MM.1S (cell line): ENCODE data around the gene LINGO1.

Experiments
- DNase-seq: peaks from one replicate; pipeline ENCODE4 v3.0.0-alpha.2; 2015
- H2AFZ ChIP-seq: fragments of 300-600 bp; sonication (generic); 2 replicates; pipeline ENCODE4 v1.6.0; 2016; ENCODE audit warnings: antibody characterized with exemption, low read length
- H3F3A ChIP-seq: fragments of 300-600 bp; sonication (generic); 2 replicates; pipeline ENCODE4 v1.6.1; 2016; ENCODE audit warnings: mild to moderate bottlenecking, antibody characterized with exemption, low read length, moderate library complexity, mixed read lengths; ENCODE audit not compliant: insufficient read depth
- H3K27ac ChIP-seq: fragments of 300-600 bp; sonication (generic); 2 replicates; pipeline ENCODE4 v1.5.1; 2016; ENCODE audit warnings: mild to moderate bottlenecking, low read length
- H3K27me3 ChIP-seq: fragments of 300-600 bp; sonication (generic); replicated peaks from 2 replicates; pipeline ENCODE4 v1.6.0; 2016; ENCODE audit warnings: low read length; ENCODE audit not compliant: insufficient read depth
- H3K36me3 ChIP-seq: fragments of 300-600 bp; sonication (generic); replicated peaks from 2 replicates; pipeline ENCODE4 v1.6.1; 2016; ENCODE audit warnings: mild to moderate bottlenecking, low read length, mixed read lengths; ENCODE audit not compliant: insufficient read depth
- H3K4me1 ChIP-seq: fragments of 300-600 bp; sonication (generic); 2 replicates; pipeline ENCODE4 v1.6.1; 2016; ENCODE audit warnings: low read length, mixed read lengths
- H3K4me2 ChIP-seq: fragments of 300-600 bp; sonication (generic); 2 replicates; pipeline ENCODE4 v1.6.0; 2016; ENCODE audit warnings: low read depth, low read length
- H3K4me3 ChIP-seq: fragments of 300-600 bp; sonication (generic); 2 replicates; pipeline ENCODE4 v1.5.1; 2016; ENCODE audit warnings: low read length, mixed read lengths
- H3K79me2 ChIP-seq: fragments of 300-600 bp; sonication (generic); 2 replicates; pipeline ENCODE4 v1.6.1; 2016; ENCODE audit warnings: mixed run types, low read length, mixed read lengths
- H3K9ac ChIP-seq: fragments of 300-600 bp; sonication (generic); 2 replicates; pipeline ENCODE4 v1.6.1; 2016; ENCODE audit warnings: low read length, mixed read lengths
- H3K9me2 ChIP-seq: fragments of 300-600 bp; sonication (generic); replicated peaks from 2 replicates; pipeline ENCODE4 v1.6.1; 2016; ENCODE audit warnings: mild to moderate bottlenecking, low read length, mixed read lengths; ENCODE audit not compliant: insufficient read depth
- H3K9me3 ChIP-seq: fragments of 300-600 bp; sonication (generic); replicated peaks from 2 replicates; pipeline ENCODE4 v1.6.1; 2016; ENCODE audit warnings: mild to moderate bottlenecking, low read length, mixed read lengths; ENCODE audit not compliant: insufficient read depth
- H4K20me1 ChIP-seq: fragments of 300-600 bp; sonication (generic); 2 replicates; pipeline ENCODE4 v1.6.1; 2016; ENCODE audit warnings: mild to moderate bottlenecking, low read length, moderate library complexity, mixed read lengths; ENCODE audit not compliant: insufficient read depth
- CTCF ChIP-seq: fragments of 300-600 bp; sonication (generic); IDR thresholded peaks from 2 replicates; pipeline ENCODE4 v1.5.1; 2016; ENCODE audit warnings: antibody characterized with exemption, low read length, mixed read lengths
- EZH2 ChIP-seq: fragments of 300-600 bp; sonication (generic); optimal IDR thresholded peaks from 2 replicates; pipeline ENCODE3; 2017; ENCODE audit warnings: low read depth, mild to moderate bottlenecking, antibody characterized with exemption, low read length, mixed read lengths
- EZH2phosphoT487 ChIP-seq: fragments of 300-600 bp; sonication (generic); IDR thresholded peaks from 2 replicates; pipeline ENCODE4 v1.6.1; 2018; ENCODE audit warnings: antibody characterized with exemption, low read length

LINGO1 gene

DNA sequence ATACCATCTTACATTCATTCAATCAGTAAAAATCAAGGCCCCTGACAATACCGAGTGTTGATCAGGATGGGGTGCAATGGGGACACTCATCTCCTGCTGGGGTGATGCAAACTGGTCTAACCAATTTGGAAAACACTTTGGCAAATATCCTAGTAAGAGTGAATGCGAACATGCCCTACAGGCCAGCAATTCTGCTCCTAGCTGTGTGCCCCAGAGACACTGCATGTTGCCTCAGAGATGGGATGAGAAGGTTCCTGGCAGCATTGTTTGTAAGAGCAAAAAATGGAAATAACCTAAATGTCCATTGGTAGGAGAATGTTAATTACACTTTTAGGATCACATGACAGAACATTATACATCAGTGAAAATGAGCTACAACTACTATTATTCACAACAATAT lies 4.7 kb downstream of the LINGO1 start:
- no peaks in the 10 kb centered on the region for H3F3A ChIP-seq
- no peaks in the 10 kb centered on the region for H3K9me3 ChIP-seq
- H3K9ac ChIP-seq: no peak overlapping the region
- no peak overlapping the region for H3K4me3 ChIP-seq
- H3K9me2 ChIP-seq: no peaks in the 10 kb centered on the region
- TF ChIP-seq EZH2 (no peak), EZH2phosphoT487 (no peak), CTCF (no peak)
- H3K79me2 ChIP-seq: no peaks in the 10 kb centered on the region
- H2AFZ ChIP-seq: no peak overlapping the region
- H3K36me3 ChIP-seq: no peaks in the 10 kb centered on the region
- no peaks in the 10 kb centered on the region for H3K4me1 ChIP-seq
- H3K4me2 ChIP-seq: no peak overlapping the region
- no peaks in the 10 kb centered on the region for H4K20me1 ChIP-seq
- no peak for DNase-seq
- peaks cover 58% of the 10 kb centered on the region for H3K27me3 ChIP-seq
- no peak overlapping the region for H3K27ac ChIP-seq

DNA sequence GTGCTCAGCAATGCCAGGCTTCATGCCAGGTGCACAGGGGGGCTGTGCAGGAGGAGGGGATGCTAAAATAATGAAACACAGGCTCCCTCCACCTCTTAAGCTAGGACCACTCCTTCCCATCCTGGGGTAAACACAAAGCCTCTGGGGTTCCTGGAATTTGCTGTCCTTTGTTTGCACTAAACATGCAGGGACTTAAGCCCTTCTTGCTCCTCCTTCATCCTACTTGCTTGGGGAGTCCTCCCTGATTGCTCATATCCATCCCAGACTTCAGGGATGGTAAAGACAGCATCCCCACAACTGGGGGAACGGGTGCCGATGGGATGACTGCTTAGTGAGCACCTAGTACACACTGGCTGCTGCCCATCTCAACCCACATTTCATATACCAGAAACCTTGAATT lies 5.1 kb downstream of the LINGO1 start:
- no peak overlapping the region for H3K9ac ChIP-seq
- H3K9me2 ChIP-seq: no peaks in the 10 kb centered on the region
- no peaks in the 10 kb centered on the region for H3K79me2 ChIP-seq
- H4K20me1 ChIP-seq: no peaks in the 10 kb centered on the region
- no peak overlapping the region for H3K4me2 ChIP-seq
- no peak overlapping the region for H3K4me3 ChIP-seq
- TF ChIP-seq CTCF: no peak
- no peak for TF ChIP-seq EZH2phosphoT487
- TF ChIP-seq EZH2: no peak
- no peaks in the 10 kb centered on the region for H3K36me3 ChIP-seq
- no peak overlapping the region for H2AFZ ChIP-seq
- H3K27me3 ChIP-seq: peaks cover 60% of the 10 kb centered on the region
- no peaks in the 10 kb centered on the region for H3F3A ChIP-seq
- DNase-seq: no peak
- H3K27ac ChIP-seq: no peak overlapping the region
- no peaks in the 10 kb centered on the region for H3K9me3 ChIP-seq
- H3K4me1 ChIP-seq: no peaks in the 10 kb centered on the region

DNA sequence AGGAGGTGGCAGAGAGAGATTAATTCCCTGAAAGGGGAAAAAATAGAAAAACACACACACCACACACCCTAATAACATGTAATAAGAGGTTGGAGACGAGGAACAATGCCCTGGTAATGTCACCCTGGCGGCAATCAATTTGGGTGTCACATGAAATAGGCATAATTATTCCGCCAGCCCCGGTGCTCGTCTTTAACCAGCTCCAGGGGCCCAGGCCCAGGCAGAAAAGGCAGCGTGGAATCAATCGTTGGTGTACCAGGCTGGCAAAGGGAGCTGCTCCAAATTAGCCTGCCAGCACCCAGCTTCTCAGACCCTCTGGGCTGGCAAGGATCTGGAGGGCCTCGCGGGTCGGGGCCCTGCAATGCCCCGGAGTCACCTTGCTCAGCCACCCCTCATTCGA lies 5.6 kb downstream of the LINGO1 start:
- Histone ChIP-seq H3K27me3 (peaks cover 64% of the 10 kb centered on the region), H3K9ac (no peak overlapping the region), H3K27ac (no peak overlapping the region), H3K4me3 (no peak overlapping the region), H3K4me1 (no peaks in the 10 kb centered on the region), H3K79me2 (no peaks in the 10 kb centered on the region), H4K20me1 (no peaks in the 10 kb centered on the region), H3K4me2 (no peak overlapping the region), H2AFZ (no peak overlapping the region), H3K36me3 (no peaks in the 10 kb centered on the region), H3K9me3 (no peaks in the 10 kb centered on the region), H3K9me2 (no peaks in the 10 kb centered on the region), H3F3A (no peaks in the 10 kb centered on the region)
- TF ChIP-seq EZH2 (no peak), CTCF (no peak), EZH2phosphoT487 (no peak)
- no peak for DNase-seq
